GM18526 (cell line): ENCODE measurements around the gene NEDD8.

Source experiments
- POLR2A ChIP-seq: IDR thresholded peaks from 3 replicates; pipeline ENCODE4 v1.6.1; 2011; ENCODE audit not compliant: insufficient read length; ENCODE audit errors: extremely low read depth

The NEDD8 gene

GRCh38 chr14:24241829-24242443 is 9.8 kb upstream of the NEDD8 start:
- no peak for TF ChIP-seq POLR2A

- no peak for TF ChIP-seq POLR2A
These were observed 8.1 kb upstream of the NEDD8 start for GRCh38 chr14:24240110-24240918.

- TF ChIP-seq POLR2A, result no peak
These were observed 6.4 kb upstream of the NEDD8 start for GRCh38 chr14:24238527-24239037.

GRCh38 chr14:24238123-24238522 is 6.0 kb upstream of the NEDD8 start:
- no peak for TF ChIP-seq POLR2A

GRCh38 chr14:24237463-24237955 is 5.3 kb upstream of the NEDD8 start:
- TF ChIP-seq POLR2A, result no peak

- no peak for TF ChIP-seq POLR2A
These were observed 4.7 kb upstream of the NEDD8 start for GRCh38 chr14:24236689-24237462.

- TF ChIP-seq POLR2A, result no peak
These were observed 3.9 kb upstream of the NEDD8 start for GRCh38 chr14:24235804-24236688.

- TF ChIP-seq POLR2A, result no peak
These were observed 2.2 kb upstream of the NEDD8 start for GRCh38 chr14:24234095-24235005.

- no peak for TF ChIP-seq POLR2A
These were observed 1.3 kb upstream of the NEDD8 start for GRCh38 chr14:24233538-24233866.

GRCh38 chr14:24232645-24233537 is 724 bp upstream of the NEDD8 start, which contains the start of gene GMPR2:
Gene GMPR2 (plus strand): TSS chr14:24232929. CDS start chr14:24233254, 325 bp downstream.
- TF ChIP-seq POLR2A, result peak; percentile 51

GRCh38 chr14:24231263-24232120 is 675 bp downstream of the NEDD8 start:
- TF ChIP-seq POLR2A, result no peak

GRCh38 chr14:24228902-24229301 is 3.3 kb downstream of the NEDD8 start:
- no peak for TF ChIP-seq POLR2A
